ENCODE results near the gene OPN4.

Gene OPN4

DNA sequence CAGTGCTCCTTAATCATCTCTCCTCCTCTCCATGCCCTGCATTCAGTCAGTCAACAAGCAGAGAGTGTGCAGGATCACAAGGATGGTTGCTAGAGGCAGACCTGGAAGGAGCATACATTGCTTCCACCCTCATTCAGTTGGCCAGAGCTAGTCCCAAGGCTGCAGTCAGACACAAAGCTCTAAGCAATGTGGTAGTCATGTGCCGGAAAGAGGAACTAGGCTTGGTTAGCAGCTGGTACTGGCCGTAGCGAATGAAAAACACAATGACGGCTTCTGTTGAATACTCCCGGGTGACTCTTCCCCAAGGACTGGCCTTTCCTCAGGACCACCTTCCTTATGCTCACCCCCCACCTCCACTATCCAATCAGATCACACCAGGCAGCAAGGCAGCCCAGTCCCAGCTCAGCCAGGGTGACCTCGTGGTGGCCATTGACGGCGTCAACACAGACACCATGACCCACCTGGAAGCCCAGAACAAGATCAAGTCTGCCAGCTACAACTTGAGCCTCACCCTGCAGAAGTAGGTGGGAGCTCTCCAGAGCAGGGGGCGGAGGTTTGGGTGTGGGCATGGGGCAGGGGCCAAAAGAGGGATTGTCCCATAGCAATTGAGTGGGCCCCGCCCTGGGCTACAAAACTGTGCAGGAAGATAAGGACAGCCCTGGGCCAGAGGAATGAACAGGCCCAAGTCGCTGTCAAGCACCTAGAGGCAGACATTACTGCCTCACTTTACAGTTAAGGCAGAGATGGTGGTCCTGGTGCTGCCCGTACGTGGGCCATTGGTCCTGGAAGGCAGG, 24.8 kb downstream of the OPN4 start:
- DNase-seq, result peak in 17 of 58 donors; percentile 16 to 68 (median 37)

DNA sequence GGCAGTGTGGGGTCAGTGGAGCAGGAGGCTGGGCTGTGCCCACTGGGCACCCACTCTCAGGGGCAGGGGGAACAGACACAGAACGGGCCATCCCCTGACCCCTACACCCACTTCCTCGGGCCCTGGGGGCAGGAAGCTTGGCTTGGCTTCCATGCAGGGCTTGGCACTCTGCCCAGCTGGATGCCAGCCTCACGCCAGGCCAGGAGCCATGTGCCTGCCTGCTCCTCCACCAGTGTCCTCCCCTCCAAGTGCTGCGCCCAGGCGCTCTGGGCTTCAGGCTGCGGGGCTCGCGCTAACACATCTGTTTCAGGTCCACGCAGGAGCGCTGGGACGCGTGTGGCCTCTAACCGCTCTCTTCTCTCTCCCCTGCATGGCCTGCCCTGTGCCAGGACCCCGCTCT, 26.7 kb downstream of the OPN4 start:
- peak in 32 of 58 donors; percentile 8 to 66 (median 35) for DNase-seq

DNA sequence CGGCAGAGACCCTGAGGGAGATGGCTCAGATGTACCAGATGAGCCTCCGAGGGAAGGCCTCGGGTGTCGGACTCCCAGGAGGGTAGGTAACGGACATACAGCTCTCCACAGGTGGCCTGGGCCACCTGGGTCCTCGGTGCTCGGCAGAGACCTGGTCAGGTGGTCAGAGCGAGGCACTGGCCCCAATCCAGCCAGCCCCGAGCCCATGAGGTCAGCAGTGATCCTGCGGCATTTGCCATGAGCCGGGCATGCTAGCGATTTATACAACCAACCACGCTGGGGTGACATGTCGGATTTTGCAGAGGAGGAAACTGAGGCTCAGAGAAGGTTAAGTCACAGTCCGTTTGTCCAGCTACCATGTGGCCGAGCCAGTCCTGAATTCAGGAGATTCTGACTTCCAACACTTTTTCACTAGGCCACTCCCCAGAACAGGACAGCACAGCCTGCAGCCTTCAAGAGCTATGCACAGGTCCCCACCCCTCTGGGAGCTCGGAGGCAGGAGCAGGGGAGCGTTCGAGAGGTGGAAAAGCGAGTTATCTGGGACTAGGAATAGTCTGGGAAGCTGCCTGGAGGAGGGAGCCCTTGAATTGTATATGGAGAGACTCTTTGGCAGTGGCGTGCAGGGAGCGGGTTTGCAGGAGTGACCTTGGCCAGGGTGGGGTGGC, 27.5 kb downstream of the OPN4 start:
- DNase-seq, result no peak

DNA sequence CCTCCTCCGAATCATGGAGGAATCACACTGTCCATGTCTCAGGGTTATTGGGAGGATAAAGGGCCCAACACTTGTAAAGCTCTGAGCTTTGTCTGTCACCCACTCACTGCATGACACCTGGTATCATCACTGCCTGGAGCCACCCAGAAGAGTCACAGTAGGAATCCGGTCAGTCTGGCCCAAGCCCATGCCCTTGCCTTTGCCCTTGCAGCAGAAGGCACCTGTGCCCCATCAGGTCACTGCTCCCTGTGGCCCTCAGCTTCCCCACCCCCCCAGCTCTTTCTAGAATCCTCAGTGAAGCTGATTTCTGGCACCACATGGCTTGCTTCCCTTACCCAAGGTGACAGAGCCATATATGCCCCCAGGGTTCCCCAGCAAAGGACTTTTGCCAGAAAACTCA, 28.3 kb downstream of the OPN4 start:
- DNase-seq, result no peak

DNA sequence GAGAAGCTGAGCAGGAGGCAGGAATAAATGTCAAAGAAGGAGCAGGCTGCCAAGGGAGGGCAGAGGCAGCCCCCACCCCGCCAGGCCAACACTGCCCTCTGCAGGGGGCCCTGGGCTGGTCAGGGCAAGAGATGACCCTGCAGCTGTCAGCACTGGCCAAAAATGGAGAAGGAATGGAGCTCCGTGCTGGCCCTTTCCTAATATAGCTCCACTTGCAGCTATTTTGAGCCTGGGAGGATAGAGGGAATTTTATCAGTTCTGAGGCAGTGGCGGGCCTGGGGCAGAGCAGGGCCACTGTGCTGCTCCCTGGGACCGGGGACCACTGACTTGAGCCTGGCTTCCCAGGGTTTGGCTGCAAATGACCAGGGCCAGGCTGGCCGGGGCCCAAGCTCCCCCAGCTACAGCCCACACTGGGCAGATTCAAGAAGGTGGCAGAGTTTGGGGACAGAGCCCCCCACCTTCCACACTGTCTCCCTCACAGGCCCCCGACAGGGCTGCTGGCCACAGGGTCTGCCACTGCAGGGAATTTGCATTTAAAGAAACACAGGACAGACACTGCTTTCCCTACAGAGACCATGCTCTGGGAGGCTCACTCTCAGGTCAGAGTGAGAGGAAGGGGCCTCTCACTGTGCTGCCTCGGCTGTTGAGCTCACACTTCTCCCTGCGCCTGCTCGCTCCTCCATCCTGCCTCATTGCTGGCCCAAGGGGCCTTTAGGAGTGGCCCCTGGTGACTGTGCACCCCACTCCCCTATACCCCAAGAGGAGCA, 30.2 kb downstream of the OPN4 start:
- peak in 19 of 58 donors; percentile 12 to 61 (median 28) for DNase-seq

DNA sequence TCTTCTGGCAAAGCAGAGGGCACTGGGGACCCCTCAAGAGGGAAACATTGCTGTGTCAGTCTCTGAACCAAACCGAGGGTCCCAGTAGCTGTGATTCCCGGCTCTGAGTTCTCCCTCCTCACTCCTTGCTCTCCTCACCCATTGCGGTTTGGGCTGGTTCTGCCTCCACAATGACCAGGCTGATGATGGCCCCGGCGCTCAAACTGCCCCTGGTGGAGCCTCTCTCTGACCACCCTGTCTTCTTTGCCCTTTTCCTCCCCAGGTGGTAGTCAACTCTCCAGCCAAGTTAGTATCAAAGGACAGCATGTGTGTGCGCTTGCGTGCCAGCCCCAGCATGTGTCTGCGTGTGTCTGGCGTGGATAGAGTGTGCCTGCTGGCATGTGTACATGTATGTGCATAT, 31.1 kb downstream of the OPN4 start:
- DNase-seq, result no peak

DNA sequence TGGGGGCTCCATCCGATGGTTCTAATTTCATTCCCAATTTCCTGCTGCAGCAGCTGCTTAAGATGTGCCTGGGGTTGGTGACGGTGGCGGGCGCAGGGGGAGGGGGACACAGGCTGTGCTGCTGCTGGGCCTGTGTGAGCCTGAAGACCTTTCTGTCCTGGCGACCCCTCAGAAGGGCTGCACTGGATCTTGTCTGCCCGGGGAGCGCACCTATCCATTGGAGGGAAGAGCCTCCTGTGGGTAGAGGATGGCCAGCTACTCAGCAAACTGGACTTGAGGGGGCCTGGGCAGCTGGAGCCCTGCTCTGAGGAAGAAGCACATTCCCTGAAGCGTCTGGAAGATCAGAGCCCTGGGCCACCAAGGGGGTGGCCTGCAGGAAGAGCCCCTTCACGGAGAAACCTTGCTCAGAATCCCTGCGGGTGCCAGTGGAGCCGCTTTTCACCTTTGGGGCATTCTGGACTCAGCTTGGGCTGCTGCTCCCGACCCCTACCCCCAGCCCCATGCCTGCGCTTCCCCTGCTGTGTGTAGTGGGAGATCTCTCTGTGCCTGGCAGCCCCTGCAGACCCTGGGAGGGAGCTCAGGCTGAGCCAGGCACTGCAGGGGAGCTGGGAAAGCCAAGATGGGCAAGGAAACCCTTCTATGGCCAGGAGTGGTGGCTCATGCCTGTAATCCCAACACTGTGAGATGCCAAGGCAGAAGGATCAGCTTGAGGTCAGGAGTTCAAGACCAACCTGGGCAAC, 31.7 kb downstream of the OPN4 start:
- no peak for DNase-seq

DNA sequence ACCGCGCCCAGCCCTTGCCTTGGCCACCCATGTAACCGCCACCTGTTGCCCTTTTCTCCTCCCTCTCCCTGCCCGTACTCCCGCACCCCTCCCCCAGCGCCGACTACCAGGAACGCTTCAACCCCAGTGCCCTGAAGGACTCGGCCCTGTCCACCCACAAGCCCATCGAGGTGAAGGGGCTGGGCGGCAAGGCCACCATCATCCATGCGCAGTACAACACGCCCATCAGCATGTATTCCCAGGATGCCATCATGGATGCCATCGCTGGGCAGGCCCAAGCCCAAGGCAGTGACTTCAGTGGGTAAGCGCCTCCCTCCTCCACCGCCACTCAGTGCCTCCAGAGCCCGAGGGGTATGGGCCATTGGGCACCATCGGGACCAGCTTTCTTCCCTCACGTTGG, 32.6 kb downstream of the OPN4 start:
- no peak for DNase-seq

DNA sequence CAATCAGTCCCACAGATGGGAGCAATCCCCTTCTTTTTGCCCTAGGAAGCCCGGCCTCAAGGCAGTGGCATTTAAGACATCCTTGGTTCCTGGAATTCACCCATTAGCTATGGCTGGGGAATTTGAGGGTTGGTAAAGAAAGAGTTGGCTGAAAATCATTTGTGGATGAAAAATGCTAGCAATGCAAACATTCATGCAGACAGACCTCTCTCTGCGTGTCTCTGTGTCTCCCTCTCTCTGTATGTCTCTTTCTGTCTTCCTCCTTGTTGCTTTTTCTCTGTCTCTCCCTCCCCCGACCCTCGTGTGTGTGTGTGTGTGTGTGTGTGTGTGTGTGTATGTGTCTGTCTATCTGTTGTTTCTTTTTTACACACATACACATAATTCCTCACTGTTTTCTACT, 33.4 kb downstream of the OPN4 start:
- DNase-seq, result no peak

DNA sequence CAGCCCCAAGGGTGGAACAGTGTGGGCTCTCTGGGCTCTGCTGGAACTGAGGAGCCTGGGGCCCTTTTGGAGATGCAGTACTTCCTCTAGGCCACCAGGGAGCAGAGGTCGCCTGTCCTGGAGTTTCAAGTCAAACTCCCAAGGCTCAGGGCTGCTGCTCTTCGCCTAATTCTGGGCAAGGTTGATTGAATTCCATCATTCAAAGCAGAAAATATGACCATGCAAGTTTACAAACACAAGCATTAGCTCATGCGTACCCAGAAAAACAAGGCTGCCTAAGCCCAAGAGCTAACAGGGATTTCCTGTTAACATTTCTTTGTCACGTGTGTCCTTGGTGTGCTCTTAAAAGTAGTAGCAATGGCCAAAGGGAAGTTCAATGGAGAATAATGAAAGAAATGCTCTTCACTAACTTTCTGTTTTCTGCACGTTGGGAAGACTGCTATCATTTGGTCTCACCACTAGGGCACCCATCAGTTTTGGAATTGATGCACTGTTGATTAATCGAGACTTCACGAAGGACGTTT, 34.1 kb downstream of the OPN4 start:
- DNase-seq, result peak in 43 of 58 donors; percentile 11 to 63 (median 32)

DNA sequence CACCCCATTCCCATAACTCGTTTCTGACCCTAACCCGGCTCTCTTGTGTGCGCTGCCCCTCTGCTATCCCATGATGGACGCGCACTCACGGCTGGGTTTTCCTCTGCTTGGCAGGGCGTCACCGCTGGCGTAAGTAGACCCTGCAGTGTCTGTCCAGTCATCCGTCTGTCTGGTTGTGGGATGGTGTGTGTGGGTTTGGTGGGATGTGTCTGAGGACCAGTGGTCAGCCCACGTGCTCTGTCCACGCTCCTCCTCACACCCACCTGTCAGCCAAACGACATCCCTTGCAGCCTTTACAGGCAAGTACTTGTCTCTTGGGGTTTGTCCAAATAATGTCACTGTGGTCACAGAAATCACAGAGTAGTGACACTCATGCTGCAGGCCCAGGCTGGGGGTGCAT, 34.8 kb downstream of the OPN4 start:
- no peak for DNase-seq

DNA sequence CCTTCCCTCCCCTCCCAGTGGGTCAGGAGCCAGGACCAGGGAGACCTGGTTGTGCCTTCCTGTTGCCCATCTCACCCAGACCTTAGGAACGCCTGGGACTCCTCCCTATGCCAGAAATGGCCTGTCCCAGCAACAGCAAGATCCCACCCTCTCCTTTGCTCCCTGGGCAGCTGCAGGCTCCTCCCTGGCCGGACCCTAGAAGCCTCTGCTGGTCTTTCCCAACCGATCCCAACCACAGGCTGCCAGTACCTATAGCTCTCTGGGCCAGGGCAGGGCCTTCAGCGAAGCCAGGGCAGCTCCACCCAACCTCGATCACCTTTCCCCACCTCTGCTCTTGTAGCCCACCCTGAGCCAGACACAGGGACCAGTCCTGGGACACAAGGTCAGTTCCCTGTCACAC, 35.9 kb downstream of the OPN4 start:
- DNase-seq, result no peak

DNA sequence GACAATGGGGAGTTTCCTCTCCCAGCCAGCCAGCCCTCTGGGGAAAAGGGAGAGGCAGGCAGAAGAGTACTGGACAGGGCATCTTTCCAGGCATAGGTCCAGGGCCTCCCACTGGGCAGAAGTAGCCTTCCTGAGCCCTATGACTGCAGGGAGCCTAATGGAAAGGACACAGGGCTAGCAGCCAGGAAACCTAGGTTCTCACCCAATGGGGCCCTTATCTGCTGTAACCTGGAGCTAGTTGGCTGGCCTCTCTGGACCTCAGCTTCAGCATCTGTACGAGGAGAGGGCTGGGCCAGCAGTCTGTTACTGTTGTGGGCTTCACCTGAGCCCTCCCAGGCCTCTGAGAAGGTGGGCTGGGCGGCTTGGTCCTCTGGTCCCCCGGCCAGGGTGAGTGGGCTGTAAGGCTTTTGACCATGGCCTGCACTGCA, 36.3 kb downstream of the OPN4 start:
- DNase-seq, result no peak

DNA sequence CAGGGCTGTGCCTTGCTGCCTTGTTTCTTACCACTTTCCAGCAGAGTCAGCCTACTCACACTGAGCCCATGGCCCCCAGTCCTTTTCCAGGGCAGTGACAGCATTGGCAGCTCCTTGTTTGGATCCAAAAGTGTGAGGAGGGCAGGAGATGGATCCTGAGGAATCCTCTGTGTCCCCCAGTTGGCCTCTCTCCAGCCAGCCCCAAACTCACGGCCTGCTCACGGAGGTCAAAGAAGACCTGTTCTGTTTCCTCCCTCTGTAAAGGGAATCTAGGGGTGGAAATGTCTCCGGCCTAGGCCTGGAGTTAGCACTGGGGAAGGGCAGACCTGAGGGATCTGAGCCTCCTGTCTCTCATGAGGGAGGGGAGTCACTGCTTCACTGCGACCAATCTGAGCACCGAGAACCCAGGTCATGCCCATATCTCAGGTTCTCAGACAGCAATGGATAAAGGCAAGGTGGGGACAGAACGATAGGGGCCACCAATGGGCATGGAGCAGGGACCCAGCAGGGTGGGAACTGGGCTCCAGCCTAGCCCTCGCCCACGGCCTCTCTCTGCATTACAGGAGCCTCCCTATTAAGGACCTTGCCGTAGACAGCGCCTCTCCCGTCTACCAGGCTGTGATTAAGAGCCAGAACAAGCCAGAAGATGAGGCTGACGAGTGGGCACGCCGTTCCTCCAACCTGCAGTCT, 37.1 kb downstream of the OPN4 start:
- no peak for DNase-seq

DNA sequence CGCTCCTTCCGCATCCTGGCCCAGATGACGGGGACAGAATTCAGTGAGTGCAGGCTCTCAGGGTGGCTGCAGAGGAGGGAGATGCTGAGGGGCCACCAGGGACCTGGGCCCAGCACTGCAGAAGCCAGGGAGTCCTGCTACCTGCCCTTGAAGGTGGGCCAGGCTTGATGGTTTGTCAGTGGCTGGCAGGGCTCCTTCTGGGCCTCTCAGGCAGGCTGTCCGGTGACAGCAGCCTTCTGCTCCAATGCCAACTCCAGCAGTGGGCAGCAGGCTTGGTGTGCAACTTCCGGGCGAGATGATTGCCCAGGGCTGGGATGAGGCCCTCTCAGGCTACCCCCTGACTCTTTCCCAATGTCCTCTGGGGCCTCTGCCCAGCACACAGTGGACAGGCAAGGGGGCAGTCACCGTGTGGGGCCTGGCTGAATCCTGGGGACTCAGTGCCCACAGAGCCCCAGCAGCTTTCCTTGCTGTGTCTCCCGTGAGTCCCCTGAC, 37.7 kb downstream of the OPN4 start:
- DNase-seq, result no peak

DNA sequence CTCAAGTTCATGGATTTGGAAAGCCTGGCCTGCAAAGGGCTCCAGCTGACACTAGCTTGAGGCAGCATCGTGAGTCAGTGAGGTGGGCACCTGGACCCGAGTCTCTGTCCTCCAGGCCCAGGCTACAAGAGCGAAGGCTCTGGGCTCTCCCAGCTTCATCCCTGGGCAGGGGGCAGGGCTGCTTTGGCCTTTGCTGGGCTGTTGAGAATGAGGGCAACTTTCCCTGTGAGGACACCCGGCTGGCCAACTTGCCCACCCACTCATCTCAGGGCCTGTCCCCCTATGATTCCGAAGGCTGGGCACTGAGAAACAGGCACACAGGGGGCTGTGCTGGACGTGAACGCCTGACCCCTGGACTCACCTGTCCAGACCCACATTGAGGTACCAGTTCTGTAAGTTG, 38.3 kb downstream of the OPN4 start:
- no peak for DNase-seq

DNA sequence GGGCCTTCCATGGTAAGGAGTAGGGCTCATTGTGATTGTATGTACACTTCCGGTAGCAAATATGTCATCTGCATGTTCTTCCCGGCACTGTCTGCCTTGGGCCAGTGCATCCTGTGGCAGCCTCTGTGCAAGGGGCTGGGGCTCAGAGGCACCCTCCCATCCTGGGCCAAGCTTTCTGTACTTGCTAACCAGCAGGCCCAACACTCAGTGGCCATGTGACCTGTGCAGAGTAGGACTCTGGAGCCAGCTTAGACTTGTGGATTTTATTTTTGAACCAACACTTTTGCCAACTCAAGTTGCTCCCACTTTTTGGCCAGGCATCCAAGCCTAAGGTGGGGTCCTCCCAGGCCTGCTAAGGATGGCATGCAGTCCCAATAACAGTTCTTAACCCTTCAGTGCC, 38.9 kb downstream of the OPN4 start:
- no peak for DNase-seq

DNA sequence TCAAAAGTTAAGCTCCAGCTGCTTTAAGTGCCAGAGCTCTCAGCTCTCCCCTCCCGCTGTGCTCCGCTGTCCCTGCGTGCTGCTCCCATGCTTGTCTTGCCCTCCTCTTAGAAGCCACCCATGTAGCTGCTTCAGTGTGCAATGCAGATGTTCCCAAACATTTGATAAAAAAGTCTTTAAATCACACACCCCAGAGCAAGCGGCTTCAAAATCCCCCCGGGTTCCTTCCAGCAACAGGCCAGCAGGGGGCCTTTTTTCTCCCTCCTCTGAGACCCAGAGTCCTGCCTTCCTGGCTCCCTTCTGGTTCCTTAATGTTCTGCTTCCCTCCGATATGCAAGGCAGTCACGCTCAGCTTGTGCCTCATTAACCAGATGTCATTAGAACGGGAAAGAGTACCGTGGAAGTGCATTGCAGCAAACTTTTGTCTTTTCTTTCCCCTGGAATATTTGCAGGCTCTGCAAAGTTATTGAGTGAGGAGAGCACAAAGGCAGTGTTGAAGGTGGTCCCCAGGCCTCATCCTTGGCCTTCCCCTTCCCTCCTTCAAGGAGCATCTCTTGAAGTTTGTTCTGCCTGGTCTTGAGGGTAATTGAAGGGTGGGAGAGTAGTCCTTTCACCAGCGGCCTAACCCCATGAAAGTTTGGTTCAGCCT, 39.5 kb downstream of the OPN4 start:
- DNase-seq, result peak in 18 of 58 donors; percentile 10 to 35 (median 19)

DNA sequence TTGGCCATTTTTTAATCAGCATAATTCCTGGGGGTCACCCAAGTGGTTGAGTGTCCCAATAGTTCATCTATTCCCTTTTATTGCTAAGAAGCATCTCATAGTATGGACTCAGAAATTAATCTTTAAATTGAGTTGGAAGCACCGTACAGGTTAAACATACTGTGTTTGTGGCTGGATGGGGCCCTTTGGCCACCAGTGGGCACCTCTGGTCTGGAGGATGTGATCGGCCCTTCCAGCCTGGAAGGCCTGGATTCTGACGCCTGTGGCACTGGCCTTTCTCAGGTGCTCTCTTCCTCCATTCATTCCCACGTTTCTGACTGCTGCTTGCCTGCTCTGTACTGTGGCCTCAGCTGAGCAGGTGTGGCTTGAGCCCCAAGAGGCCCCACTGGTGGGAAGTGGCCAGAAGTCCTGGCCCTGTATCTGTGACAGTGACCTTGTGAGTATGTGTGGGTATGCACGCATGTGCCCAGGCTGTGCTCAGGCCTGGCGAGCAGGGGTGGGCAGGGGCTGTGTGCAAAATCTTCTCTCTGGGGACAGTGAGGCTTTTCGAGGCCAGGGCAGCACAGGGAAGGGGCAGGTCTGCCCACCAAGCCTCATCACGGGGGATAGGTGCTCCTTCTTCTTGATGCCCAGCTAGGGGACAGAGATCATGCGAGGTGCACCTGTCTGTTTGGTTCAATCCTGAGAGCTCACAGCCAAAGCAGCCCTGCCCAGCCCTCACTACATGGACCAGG, 44.0 kb downstream of the OPN4 start:
- DNase-seq, result no peak
